Measurements from ENCODE around the gene GPR25. TPM values are rescaled to one million over a fixed set of nuclear protein-coding genes. Genes with fewer than 3 reads are reported as not detected.

The GPR25 gene
- total RNA-seq, 1 experiment from 2014 or later, result not detected

DNA sequence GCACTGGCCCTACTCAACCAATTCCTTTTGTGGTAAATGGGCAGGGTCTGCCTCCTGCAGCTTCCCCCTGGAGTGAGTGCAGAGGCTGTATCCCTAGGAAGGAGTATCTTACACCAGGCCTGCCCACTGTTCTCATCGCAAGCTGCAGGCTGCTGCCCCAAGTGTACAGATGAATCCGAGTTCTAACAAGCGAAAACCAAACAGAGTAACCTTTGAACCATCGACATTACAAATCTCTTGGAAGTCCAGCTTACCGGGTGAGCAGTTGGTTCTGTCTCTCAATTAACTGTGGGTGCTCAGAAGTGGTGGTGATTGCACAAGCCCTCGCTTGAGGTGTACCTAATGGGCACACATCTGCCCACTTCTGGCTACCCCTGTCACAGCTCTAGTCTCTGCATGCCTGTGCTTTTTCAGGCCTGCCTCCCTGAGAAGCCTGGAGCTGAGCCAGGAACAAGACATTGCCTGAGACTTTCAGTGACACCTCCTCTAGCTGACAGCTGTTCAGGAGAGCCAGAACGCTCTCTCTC is 44.6 kb downstream of the GPR25 start:
- H3K4me3 Mint-ChIP-seq, result no peak overlapping the region

GRCh38 chr1:200918006-200918405 is 45.2 kb downstream of the GPR25 start:
- ChIA-PET CTCF (interaction anchor here (0.8 to 5.1 kb wide), 5 partner anchors 10 to 201 kb away, joined by 3 to 33 read pairs (median 14); partner anchors contain the start of gene INAVA), POLR2A (no interaction called here)
- H3K9me3 Mint-ChIP-seq, result no peaks in the 10 kb centered on the region
- no peak for ATAC-seq
- no peak for DNase-seq (ENCODE audit: low spot score)
- no peak overlapping the region for H3K27ac Mint-ChIP-seq
- no peaks in the 10 kb centered on the region for H3K27me3 Mint-ChIP-seq (ENCODE audit: low read depth)
- TF ChIP-seq, protein P1, sequence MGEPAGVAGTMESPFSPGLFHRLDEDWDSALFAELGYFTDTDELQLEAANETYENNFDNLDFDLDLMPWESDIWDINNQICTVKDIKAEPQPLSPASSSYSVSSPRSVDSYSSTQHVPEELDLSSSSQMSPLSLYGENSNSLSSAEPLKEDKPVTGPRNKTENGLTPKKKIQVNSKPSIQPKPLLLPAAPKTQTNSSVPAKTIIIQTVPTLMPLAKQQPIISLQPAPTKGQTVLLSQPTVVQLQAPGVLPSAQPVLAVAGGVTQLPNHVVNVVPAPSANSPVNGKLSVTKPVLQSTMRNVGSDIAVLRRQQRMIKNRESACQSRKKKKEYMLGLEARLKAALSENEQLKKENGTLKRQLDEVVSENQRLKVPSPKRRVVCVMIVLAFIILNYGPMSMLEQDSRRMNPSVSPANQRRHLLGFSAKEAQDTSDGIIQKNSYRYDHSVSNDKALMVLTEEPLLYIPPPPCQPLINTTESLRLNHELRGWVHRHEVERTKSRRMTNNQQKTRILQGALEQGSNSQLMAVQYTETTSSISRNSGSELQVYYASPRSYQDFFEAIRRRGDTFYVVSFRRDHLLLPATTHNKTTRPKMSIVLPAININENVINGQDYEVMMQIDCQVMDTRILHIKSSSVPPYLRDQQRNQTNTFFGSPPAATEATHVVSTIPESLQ (CRISPR knock-in tag; IDR thresholded peaks at IDR 0.05), result no peak
- TF ChIP-seq ZNF396 (CRISPR knock-in tag; IDR thresholded peaks at IDR 0.05; ENCODE audit: borderline replicate concordance) (no peak), ZNF121 (CRISPR knock-in tag; IDR thresholded peaks at IDR 0.05) (no peak), FOXJ3 (CRISPR knock-in tag; IDR thresholded peaks at IDR 0.05; ENCODE audit: borderline replicate concordance) (no peak), KAT7 (CRISPR knock-in tag; IDR thresholded peaks at IDR 0.05; ENCODE audit: borderline replicate concordance) (no peak), TCF7 (CRISPR knock-in tag; IDR thresholded peaks at IDR 0.05; ENCODE audit: low read depth) (no peak), ZNF416 (CRISPR knock-in tag; IDR thresholded peaks at IDR 0.05) (no peak), ESRRA (CRISPR knock-in tag; IDR thresholded peaks at IDR 0.05; ENCODE audit: borderline replicate concordance) (no peak), RELA (CRISPR knock-in tag; IDR thresholded peaks at IDR 0.05; ENCODE audit: borderline replicate concordance) (no peak), TEAD4 (CRISPR knock-in tag; IDR thresholded peaks at IDR 0.05) (no peak), ZBTB21 (CRISPR knock-in tag; IDR thresholded peaks at IDR 0.05; ENCODE audit: borderline replicate concordance) (no peak)
- TF ChIP-seq, protein P2, sequence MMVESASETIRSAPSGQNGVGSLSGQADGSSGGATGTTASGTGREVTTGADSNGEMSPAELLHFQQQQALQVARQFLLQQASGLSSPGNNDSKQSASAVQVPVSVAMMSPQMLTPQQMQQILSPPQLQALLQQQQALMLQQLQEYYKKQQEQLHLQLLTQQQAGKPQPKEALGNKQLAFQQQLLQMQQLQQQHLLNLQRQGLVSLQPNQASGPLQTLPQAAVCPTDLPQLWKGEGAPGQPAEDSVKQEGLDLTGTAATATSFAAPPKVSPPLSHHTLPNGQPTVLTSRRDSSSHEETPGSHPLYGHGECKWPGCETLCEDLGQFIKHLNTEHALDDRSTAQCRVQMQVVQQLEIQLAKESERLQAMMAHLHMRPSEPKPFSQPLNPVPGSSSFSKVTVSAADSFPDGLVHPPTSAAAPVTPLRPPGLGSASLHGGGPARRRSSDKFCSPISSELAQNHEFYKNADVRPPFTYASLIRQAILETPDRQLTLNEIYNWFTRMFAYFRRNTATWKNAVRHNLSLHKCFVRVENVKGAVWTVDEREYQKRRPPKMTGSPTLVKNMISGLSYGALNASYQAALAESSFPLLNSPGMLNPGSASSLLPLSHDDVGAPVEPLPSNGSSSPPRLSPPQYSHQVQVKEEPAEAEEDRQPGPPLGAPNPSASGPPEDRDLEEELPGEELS (CRISPR knock-in tag; IDR thresholded peaks at IDR 0.05), result no peak
- TF ChIP-seq, protein P3, sequence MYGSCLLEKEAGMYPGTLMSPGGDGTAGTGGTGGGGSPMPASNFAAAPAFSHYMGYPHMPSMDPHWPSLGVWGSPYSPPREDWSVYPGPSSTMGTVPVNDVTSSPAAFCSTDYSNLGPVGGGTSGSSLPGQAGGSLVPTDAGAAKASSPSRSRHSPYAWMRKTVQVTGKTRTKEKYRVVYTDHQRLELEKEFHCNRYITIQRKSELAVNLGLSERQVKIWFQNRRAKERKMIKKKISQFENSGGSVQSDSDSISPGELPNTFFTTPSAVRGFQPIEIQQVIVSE (CRISPR knock-in tag; IDR thresholded peaks at IDR 0.05; ENCODE audit: borderline replicate concordance), result no peak
- TF ChIP-seq, protein P4, sequence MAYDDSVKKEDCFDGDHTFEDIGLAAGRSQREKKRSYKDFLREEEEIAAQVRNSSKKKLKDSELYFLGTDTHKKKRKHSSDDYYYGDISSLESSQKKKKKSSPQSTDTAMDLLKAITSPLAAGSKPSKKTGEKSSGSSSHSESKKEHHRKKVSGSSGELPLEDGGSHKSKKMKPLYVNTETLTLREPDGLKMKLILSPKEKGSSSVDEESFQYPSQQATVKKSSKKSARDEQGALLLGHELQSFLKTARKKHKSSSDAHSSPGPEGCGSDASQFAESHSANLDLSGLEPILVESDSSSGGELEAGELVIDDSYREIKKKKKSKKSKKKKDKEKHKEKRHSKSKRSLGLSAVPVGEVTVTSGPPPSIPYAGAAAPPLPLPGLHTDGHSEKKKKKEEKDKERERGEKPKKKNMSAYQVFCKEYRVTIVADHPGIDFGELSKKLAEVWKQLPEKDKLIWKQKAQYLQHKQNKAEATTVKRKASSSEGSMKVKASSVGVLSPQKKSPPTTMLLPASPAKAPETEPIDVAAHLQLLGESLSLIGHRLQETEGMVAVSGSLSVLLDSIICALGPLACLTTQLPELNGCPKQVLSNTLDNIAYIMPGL (CRISPR knock-in tag; IDR thresholded peaks at IDR 0.05), result no peak
- H3K36me3 Mint-ChIP-seq, result peaks cover 8% of the 10 kb centered on the region; the same call in 1 of the 2 replicates
- peaks cover 5% of the 10 kb centered on the region; the same call in 1 of the 2 replicates for H3K4me1 Mint-ChIP-seq
- no peak overlapping the region for H3K4me3 Mint-ChIP-seq

More for the DNA sequence above, 44.6 kb downstream of the GPR25 start:
- Mint-ChIP-seq H3K27ac (no peak overlapping the region), H3K27me3 (ENCODE audit: low read depth) (no peaks in the 10 kb centered on the region), H3K36me3 (peaks cover 12% of the 10 kb centered on the region), H3K9me3 (no peaks in the 10 kb centered on the region), H3K4me1 (peaks cover 5% of the 10 kb centered on the region; the same call in 1 of the 2 replicates)
- TF ChIP-seq ZNF423 (CRISPR knock-in tag; IDR thresholded peaks at IDR 0.05) (no peak), ZNF219 (CRISPR knock-in tag; IDR thresholded peaks at IDR 0.05; ENCODE audit: borderline replicate concordance) (no peak), HMGA2 (CRISPR knock-in tag; IDR thresholded peaks at IDR 0.05) (no peak), ZNF138 (CRISPR knock-in tag; conservative IDR thresholded peaks at IDR 0.05) (no peak)
- CTCF ChIA-PET, result interaction anchor here (0.8 to 5.1 kb wide), 10 partner anchors 10 to 202 kb away, joined by 3 to 33 read pairs (median 8); partner anchors contain the start of gene INAVA
- POLR2A ChIA-PET, result no interaction called here
- ATAC-seq (no peak), DNase-seq (ENCODE audit: low spot score) (no peak)

Measured in WTC11 (cell line).